Duodenal mucosa (tissue), 2 donors: ENCODE measurements around the gene KBTBD13.
"Not testable (repeated sequence)": the region's sequence is repeated elsewhere in the genome, so short reads cannot be mapped to it uniquely, and the experiment has no call there.

Experiments
- H3K27ac ChIP-seq: one replicate; pipeline ENCODE4 v1.7.0; 2013; ENCODE audit warnings: low read depth, low read length
- H3K27me3 ChIP-seq, 2 donors: one replicate each; pipeline ENCODE4 v1.7.0; 2013; ENCODE audit warnings: low read length in 2 of 2, control low read depth in 1 of 2; ENCODE audit not compliant: insufficient read depth in 2 of 2, control insufficient read depth in 1 of 2
- H3K36me3 ChIP-seq, 2 donors: one replicate each; pipeline ENCODE4 v1.7.0; 2013; ENCODE audit warnings: low read length in 2 of 2, control low read depth in 1 of 2; ENCODE audit not compliant: insufficient read depth in 2 of 2, control insufficient read depth in 1 of 2
- H3K4me1 ChIP-seq, 2 donors: one replicate each; pipeline ENCODE4 v1.7.0; 2013; ENCODE audit warnings: low read length in 2 of 2, control low read depth in 1 of 2; ENCODE audit not compliant: insufficient read depth in 2 of 2, control insufficient read depth in 1 of 2
- H3K4me3 ChIP-seq, 2 donors: one replicate each; pipeline ENCODE4 v1.7.0; 2013; ENCODE audit warnings: low read length in 2 of 2, low read depth in 1 of 2
- H3K9ac ChIP-seq, 2 donors: one replicate each; pipeline ENCODE4 v1.7.0; 2013; ENCODE audit warnings: low read length in 2 of 2, low read depth in 1 of 2
- H3K9me3 ChIP-seq, 2 donors: one replicate each; pipeline ENCODE4 v1.7.0; 2013; ENCODE audit warnings: low read length in 2 of 2, control low read depth in 1 of 2; ENCODE audit not compliant: control insufficient read depth in 1 of 2

KBTBD13 gene

DNA sequence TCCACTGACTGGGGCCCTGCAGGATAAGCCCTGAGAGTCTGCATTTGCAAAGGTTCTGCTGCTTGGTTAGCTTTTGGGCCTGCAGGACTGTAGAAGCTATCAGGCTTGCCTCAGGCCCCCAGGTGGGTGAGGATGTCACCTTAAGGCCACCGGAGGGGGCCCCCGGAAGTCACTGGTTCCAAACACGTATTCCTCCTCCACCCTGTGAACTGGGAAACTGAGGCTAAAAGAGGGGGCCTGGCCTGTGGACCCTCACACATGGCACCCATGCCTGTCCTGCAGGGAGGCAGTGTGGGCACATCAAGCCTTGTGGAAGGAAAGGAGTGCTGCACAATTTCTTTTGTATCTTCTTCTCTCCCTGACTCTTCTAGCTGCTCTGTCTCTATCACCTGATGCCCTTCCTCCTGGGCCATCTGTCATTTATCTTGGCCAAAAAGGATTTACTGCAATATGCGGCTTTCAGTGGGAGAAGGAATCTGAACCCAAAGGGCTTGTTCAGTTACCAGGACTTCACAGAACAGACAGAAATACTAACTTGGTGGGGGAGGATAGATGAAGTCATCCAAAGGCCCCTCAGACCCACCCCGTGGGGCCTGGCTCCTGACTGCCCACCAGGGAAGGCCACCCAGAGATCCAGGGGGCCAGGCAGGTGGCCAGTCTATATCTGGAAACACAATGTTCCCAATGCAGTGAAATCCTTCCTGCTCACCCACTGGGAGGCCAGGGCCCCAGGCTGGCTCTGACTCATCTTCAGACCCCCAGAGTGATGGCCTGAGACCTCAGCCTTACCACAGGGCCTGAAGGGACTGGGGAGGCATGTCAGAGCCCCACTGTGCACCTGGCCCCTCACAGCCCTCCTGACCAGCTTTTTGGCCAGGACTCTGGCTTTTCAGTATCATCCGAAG lies 20.2 kb downstream of the KBTBD13 start:
- H3K27me3 ChIP-seq: no peaks in the 10 kb centered on the region
- no peak overlapping the region for H3K4me3 ChIP-seq
- H3K9ac ChIP-seq: no peak overlapping the region
- peaks cover 20 to 29% of the 10 kb centered on the region in 2 donors for H3K36me3 ChIP-seq
- no peaks in the 10 kb centered on the region for H3K9me3 ChIP-seq
- H3K4me1 ChIP-seq: peaks cover 22 to 23% of the 10 kb centered on the region in 2 donors
- no peak overlapping the region for H3K27ac ChIP-seq

DNA sequence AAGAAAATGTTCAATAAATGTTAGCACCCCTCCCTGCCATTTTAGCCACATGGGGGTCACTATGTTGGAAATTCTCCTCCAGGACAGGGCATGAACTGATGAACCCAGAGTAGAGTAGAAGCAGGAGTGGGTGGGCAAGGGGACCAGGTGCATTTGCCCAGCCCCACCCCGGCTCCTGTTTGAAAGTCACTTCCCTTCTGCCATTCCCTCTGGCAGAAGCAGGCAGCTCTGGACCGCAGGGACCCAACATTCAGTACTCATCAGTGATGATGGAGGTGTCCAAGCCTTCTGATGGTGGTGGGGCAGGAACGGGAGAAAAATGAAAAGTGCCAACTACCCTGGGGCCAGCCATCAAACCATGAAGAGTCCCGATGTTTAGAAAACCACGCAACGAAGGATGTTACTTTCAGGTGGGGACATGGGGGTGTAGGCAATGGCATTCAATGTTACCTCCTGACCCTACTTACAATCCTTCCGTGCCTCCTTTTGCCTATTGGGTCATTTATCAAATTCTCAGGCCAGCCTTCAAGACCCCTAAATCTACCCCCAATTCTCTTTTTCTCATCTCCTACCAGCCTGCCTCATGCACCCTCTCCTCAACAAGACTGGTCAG lies 21.2 kb downstream of the KBTBD13 start:
- Histone ChIP-seq H3K27me3 (no peaks in the 10 kb centered on the region), H3K9me3 (no peaks in the 10 kb centered on the region), H3K36me3 (peaks cover 20 to 29% of the 10 kb centered on the region in 2 donors), H3K4me1 (peaks cover 22 to 23% of the 10 kb centered on the region in 2 donors), H3K27ac (no peak overlapping the region), H3K4me3 (no peak overlapping the region), H3K9ac (no peak overlapping the region)

DNA sequence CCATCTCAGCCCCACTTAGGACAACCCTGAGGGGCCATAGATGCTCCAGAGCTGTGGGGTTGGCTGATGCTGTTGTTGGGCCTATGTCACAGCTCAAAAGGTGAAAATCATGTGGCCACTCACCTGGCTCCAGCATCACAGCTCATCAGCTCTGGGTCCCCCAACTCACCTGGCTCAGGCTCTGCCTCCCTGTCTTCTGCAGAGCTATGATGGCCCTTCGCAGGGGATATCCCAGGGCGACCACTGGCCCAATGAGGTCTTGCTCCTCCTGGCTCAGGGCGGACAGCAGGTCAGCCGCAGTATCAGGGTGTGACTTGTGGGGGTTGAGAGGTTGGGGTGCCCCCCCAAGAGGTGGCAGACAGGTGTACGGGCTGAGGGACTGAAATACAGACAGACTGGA lies 22.8 kb downstream of the KBTBD13 start:
- Histone ChIP-seq H3K9me3 (no peaks in the 10 kb centered on the region), H3K4me1 (peaks cover 18 to 19% of the 10 kb centered on the region in 2 donors), H3K36me3 (peaks cover 25 to 35% of the 10 kb centered on the region in 2 donors), H3K9ac (no peak overlapping the region), H3K27ac (no peak overlapping the region), H3K27me3 (no peaks in the 10 kb centered on the region), H3K4me3 (no peak overlapping the region)

DNA sequence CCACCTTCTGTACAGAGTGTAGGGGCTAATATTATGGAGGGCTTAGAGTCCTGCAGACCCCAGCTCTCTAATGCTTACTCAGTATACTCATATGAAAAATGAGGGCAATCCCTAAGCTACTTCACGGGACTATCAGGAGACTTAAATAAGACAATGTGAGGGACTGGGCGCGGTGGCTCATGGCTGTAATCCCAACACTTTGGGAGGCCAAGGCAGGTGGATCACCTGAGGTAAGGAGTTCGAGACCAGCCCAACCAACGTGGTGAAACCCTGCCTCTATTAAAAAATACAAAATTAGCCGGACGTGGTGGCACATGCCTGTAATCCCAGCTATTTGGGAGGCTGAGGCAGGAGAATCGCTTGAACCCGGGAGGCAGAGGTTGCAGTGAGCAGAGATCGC lies 23.3 kb downstream of the KBTBD13 start:
- Histone ChIP-seq H3K4me1 (peaks cover 13 to 16% of the 10 kb centered on the region in 2 donors), H3K36me3 (peaks cover 25 to 35% of the 10 kb centered on the region in 2 donors)
- not testable (repeated sequence) for H3K9ac ChIP-seq, H3K27me3 ChIP-seq, H3K9me3 ChIP-seq, H3K4me3 ChIP-seq, H3K27ac ChIP-seq

DNA sequence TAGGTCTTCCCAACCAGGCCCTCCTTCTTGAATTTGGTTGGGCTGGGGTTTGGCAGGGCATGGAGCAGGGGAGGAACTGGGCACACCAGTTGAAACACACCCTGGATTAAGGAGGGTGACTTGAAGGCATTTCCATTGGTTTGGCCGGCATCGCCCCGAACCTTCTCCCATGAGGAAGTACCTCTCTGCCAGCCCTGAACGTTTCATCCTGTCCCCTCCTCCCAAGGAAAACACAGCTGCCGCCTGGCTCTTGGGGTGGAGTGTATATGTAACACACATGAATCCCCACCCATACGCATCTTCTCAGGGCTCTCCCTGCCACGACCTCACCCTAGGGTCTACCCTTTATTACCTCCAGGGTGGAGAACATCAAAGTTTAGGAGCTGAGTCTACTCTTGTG lies 23.9 kb downstream of the KBTBD13 start:
- Histone ChIP-seq H3K9me3 (no peaks in the 10 kb centered on the region), H3K4me3 (no peak overlapping the region), H3K36me3 (peaks cover 25 to 35% of the 10 kb centered on the region in 2 donors), H3K9ac (no peak overlapping the region), H3K4me1 (peaks cover 7 to 9% of the 10 kb centered on the region in 2 donors), H3K27ac (no peak overlapping the region), H3K27me3 (no peaks in the 10 kb centered on the region)

DNA sequence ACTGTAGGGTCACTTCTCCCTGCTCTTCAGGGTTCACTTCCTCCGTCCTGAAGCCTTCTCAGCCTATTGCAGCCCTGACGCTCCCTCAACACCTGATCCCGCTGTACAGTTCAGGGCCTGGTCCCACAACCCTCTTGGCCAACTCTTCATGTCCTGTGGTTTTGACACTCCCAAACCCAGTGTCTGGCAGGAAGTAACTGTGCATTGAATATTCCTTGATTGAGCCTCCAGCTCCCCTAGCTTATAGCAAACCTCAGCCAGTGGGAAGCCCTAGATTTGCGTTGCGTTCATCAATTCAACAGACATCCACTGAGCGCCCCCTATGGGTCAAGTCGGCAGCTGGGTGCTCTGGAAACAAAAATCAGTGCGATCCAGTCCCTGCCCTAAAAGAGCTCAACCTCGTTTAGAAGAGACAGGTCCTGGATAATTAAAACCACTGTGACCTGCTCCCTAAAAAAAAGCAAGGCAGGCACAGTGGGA lies 24.9 kb downstream of the KBTBD13 start:
- no peak overlapping the region for H3K4me3 ChIP-seq
- no peak overlapping the region for H3K27ac ChIP-seq
- H3K9me3 ChIP-seq: no peaks in the 10 kb centered on the region
- peaks cover 25 to 43% of the 10 kb centered on the region in 2 donors for H3K36me3 ChIP-seq
- peaks cover 0 to 8% of the 10 kb centered on the region in 2 donors for H3K4me1 ChIP-seq
- no peak overlapping the region for H3K9ac ChIP-seq
- no peaks in the 10 kb centered on the region for H3K27me3 ChIP-seq

DNA sequence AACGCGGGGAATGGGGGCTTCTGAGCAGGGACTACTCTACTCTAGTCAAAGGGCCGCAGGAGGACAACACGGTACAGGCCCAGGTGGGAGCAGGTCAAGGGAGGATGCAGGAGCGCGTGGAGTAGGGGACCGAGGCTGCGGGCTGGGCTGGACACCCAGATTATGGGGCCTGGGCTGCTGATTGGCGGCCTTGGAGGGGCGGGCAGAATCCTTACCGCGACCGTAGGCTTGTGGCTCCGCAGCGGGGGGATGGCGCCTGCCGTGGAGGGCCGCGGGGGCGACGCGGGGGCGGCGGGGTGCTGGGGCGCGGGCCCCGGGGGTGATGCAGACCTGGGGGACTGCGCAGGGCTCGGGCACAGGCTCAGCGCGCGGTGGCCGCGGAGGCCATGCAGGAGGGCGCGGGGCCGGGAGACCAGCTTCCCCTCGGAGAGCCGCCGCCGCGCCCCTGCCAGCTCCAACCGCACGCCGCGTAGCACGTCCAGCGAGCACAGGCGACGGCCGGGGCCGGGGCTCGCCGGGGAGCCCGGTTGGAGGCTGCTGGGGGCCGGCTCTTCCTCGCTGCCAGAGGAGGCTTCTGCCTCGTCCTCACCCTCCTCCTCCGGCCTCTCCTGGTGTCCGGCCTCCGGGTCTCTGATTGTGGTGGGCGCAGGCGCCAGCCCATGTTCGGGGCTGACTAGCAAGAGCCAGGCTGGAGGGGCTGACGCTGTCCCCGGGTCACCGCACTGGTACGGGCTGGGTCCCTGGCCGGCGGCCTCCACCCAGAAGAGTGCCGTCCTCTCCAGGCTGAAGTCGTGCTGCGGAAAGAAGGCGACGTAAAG lies 25.6 kb downstream of the KBTBD13 start:
- H3K27ac ChIP-seq: no peak overlapping the region
- H3K4me3 ChIP-seq: no peak overlapping the region
- no peaks in the 10 kb centered on the region for H3K27me3 ChIP-seq
- no peak overlapping the region for H3K9ac ChIP-seq
- H3K4me1 ChIP-seq: peaks cover 0 to 8% of the 10 kb centered on the region in 2 donors
- no peaks in the 10 kb centered on the region for H3K9me3 ChIP-seq
- H3K36me3 ChIP-seq: peaks cover 25 to 43% of the 10 kb centered on the region in 2 donors

DNA sequence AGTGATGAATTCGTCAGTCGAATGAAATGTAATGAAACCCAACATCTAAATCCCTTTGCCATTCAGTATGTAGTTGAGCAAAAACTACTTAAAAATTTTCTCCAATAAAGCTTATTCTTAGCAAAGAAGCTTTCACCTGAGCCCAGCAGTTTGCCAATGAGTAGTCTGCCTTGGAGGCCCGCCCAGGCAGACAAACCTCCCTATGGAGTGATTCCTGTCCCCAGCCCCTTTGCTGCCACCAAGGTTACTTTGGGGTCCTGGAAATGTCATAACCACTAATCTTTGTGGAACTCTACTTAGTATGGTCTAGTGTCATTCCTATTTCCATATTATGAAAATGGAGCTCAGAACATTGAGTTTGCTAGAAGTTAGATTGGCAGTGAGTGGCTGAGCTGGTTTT lies 26.4 kb downstream of the KBTBD13 start:
- Histone ChIP-seq H3K4me1 (peaks cover 0 to 8% of the 10 kb centered on the region in 2 donors), H3K36me3 (peaks cover 23 to 40% of the 10 kb centered on the region in 2 donors), H3K27ac (no peak overlapping the region), H3K27me3 (no peaks in the 10 kb centered on the region), H3K9me3 (no peaks in the 10 kb centered on the region), H3K9ac (no peak overlapping the region), H3K4me3 (no peak overlapping the region)

DNA sequence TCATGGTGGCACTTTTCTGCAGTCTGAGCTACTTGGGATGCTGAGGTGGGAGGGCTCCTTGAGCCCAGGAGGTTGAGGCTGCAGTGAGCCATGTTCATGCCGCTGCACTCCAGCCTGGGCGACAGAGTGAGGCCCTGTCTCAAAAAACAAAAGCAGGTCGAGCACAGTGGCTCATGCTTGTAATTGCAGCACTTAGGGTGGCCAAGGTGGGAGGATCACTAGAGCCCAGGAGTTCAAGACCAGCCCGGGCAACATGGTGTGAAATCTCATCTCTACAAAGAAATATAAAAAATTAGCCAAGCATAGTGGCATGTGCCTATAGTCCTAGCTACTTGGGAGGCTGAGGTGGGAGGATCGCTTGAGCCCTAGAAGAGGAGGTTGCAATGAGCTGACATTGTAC lies 28.5 kb downstream of the KBTBD13 start:
- H3K4me3 ChIP-seq: no peak overlapping the region
- no peak overlapping the region for H3K9ac ChIP-seq
- peaks cover 6 to 23% of the 10 kb centered on the region in 2 donors for H3K36me3 ChIP-seq
- no peaks in the 10 kb centered on the region for H3K27me3 ChIP-seq
- no peak overlapping the region for H3K27ac ChIP-seq
- no peaks in the 10 kb centered on the region for H3K9me3 ChIP-seq
- peaks cover 0 to 8% of the 10 kb centered on the region in 2 donors for H3K4me1 ChIP-seq
